GM21367 (cell line): ENCODE measurements around the gene TUBGCP2.

Source experiments
- ATAC-seq: cut with Tn5 transposase; IDR thresholded peaks from one replicate; pipeline ENCODE4 v1.9.1; 2021; ENCODE audit not compliant: unreplicated experiment

Gene TUBGCP2

GRCh38 chr10:133231946-133232574 is 76.6 kb downstream of the TUBGCP2 start:
- no peak for ATAC-seq

GRCh38 chr10:133231244-133231945 is 77.3 kb downstream of the TUBGCP2 start:
- ATAC-seq, result no peak

DNA sequence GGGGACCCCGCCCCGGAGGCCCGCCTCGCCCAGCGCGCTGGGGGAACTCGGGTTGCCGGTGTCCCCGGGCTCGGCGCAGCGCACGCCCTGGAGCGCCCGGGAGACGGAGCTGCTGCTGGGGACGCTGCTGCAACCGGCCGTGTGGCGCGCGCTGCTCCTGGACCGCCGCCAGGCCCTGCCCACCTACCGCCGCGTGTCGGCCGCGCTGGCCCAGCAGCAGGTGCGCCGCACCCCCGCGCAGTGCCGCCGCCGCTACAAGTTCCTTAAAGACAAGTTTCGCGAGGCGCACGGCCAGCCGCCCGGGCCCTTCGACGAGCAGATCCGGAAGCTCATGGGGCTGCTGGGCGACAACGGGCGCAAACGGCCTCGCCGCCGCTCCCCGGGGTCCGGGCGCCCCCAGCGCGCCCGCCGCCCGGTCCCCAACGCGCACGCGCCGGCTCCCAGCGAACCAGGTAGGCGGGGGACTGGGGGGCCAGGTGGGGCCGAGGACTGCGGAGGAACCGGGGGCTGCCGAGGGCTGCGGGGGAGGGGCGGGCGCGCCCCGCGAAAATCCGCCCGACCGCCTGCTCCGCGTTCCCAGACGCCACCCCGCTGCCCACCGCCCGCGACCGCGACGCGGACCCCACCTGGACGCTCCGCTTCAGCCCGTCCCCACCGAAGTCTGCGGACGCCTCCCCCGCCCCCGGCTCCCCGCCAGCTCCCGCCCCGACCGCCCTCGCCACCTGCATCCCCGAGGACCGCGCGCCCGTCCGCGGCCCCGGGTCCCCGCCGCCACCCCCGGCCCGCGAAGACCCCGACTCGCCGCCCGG is 78.1 kb downstream of the TUBGCP2 start:
- ATAC-seq, result no peak

DNA sequence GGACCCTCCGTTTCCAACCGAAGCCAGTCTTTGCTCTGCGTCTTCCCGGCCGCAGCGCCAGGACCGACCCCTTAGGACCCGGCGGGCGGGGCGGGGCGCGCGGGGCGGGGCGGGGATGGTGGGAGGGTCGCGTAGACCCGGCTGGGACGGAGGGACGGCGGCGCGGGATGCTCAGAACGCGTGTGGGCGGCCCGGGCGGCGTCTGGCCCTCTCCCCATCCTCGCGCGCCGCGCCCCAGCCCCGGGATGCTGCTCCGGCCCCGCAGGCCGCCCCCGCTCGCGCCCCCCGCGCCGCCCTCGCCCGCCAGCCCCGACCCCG is 78.7 kb downstream of the TUBGCP2 start, which contains the start of gene UTF1:
Gene UTF1, plus strand, starts transcription at position 174 of the 318 bp plus-strand sequence. Its CDS starts 72 bp downstream, at position 246.
- no peak for ATAC-seq

GRCh38 chr10:133229265-133230043 is 79.2 kb downstream of the TUBGCP2 start:
- no peak for ATAC-seq
